Spleen (tissue), 11 donors: ENCODE data around the gene FADS1. TPM values are rescaled to one million over a fixed set of nuclear protein-coding genes. Genes with fewer than 3 reads are reported as not detected.

Source experiments
- DNase-seq: peaks from one replicate; pipeline ENCODE4 v3.0.0-alpha.2; 2020
- H3K27ac ChIP-seq, 8 donors: fragments of 200-600 bp; sonication (generic) in 7 of 8; 1 replicate in 4 of 8; 2 replicates in 4 of 8; pipeline versions ENCODE4 v1.5.0 to v1.8.0; 2016 to 2021; ENCODE audit warnings: inconsistent platforms in 4 of 8, mild to moderate bottlenecking in 4 of 8, moderate library complexity in 1 of 8
- H3K27me3 ChIP-seq, 7 donors: fragments of 200-600 bp; sonication (generic) in 6 of 7; replicated peaks in 1 of 7; 1 replicate in 4 of 7; 2 replicates in 3 of 7; pipeline versions ENCODE4 v1.5.0 to v1.8.0; 2016 to 2021; ENCODE audit warnings: inconsistent platforms in 3 of 7, mild to moderate bottlenecking in 1 of 7
- H3K36me3 ChIP-seq, 6 donors: fragments of 200-600 bp; sonication (generic) in 5 of 6; 1 replicate in 4 of 6; 2 replicates in 2 of 6; pipeline versions ENCODE4 v1.5.0 to v1.8.0; 2016 to 2021; ENCODE audit warnings: inconsistent platforms in 2 of 6
- H3K4me1 ChIP-seq, 6 donors: fragments of 200-600 bp; sonication (generic) in 5 of 6; 1 replicate in 3 of 6; 2 replicates in 3 of 6; pipeline versions ENCODE4 v1.5.0 to v1.8.0; 2016 to 2021; ENCODE audit warnings: inconsistent platforms in 3 of 6
- H3K4me3 ChIP-seq, 8 donors: fragments of 200-600 bp; sonication (generic) in 7 of 8; 1 replicate in 4 of 8; 2 replicates in 4 of 8; pipeline versions ENCODE4 v1.5.0 to v1.8.0; 2016 to 2021; ENCODE audit warnings: inconsistent platforms in 4 of 8, mild to moderate bottlenecking in 4 of 8, moderate library complexity in 2 of 8
- H3K9me3 ChIP-seq, 8 donors: fragments of 200-600 bp; sonication (generic) in 7 of 8; 1 replicate in 4 of 8; 2 replicates in 4 of 8; pipeline versions ENCODE4 v1.5.0 to v1.8.0; 2016 to 2021; ENCODE audit warnings: inconsistent platforms in 4 of 8
- CTCF ChIP-seq, 11 experiments: fragments of 200-600 bp in 7 of 11; fragments of 450-650 bp in 4 of 11; sonication (generic) in 4 of 11; IDR thresholded peaks in 8 of 11; conservative IDR thresholded peaks in 3 of 11; 1 replicate in 7 of 11; 2 replicates in 4 of 11; pipeline versions ENCODE4 v1.4.0 to v1.8.0; 2016 to 2021; ENCODE audit warnings: antibody characterized with exemption in 11 of 11, inconsistent platforms in 4 of 11, mild to moderate bottlenecking in 1 of 11
- POLR2A ChIP-seq, 3 donors: fragments of 450-650 bp; IDR thresholded peaks; one replicate each; pipeline ENCODE4 v1.5.1; 2017; ENCODE audit warnings: antibody characterized with exemption in 3 of 3, mild to moderate bottlenecking in 1 of 3
- POLR2AphosphoS5 ChIP-seq, 3 donors: sonication (generic); formaldehyde crosslinking; IDR thresholded peaks; one replicate each; pipeline ENCODE4 v1.5.1; 2017; ENCODE audit warnings: antibody characterized with exemption in 3 of 3
- WGBS, 5 donors: extraction: QIAGEN DNeasy Blood & Tissue Kit in 3 of 5; methylation state at CpG; one replicate each; pipeline versions ENCODE4 v1.1.5 to v1.1.7; 2013 to 2018; 5-methylcytosine and 5-hydroxymethylcytosine counted together
- intact Hi-C: fragments of 100-400 bp; cut with DNase I; formaldehyde crosslinking; loops from one replicate; pipeline ENCODE4 v1.15.0; 2023; ENCODE audit warnings: low total_unique reads
- polyA plus RNA-seq, 3 donors: library from polyadenylated mRNA; stranded (reverse); fragments of 200-250 nt; gene quantifications; one replicate each; pipeline ENCODE4 v1.2.1, GENCODE V29; 2013
- total RNA-seq, 7 donors: library from RNA; depleted of rRNA in 3 of 7; stranded (reverse); fragments of >200 nt in 3 of 7; fragmentation: NEBNext Ultra II Directional in 4 of 7; extraction: Animal tissue kit (Norgen Biotek cat#: 25700) in 4 of 7; gene quantifications; one replicate each; pipeline versions ENCODE4 v1.1.0 to v1.2.1, GENCODE V29; 2016 to 2021
- donor health status: healthy with polysubstance abuse.
- donor health status: DM: no; HTN: no; CAD: no; lungs with moderate emphysema.
- donor health status: DM: no; HTN: no; CAD: no.
- donor health status: Bipolar disorder and iron deficiency.
- donor health status: healthy.
- donor health status: DM: no; HTN: no; CAD: no.
- donor health status: DM: yes; HTN: yes; CAD: no.

The FADS1 gene
- total and polyA plus RNA-seq, 10 donors, result 2.2 to 25.6 (median 10.4) TPM

GRCh38 chr11:61799665-61800284 is 17.0 kb downstream of the FADS1 start:
- intact Hi-C loops, result loop anchor here (5.0 to 10.0 kb wide), 3 partner anchors 95 to 308 kb away; partner anchors contain the start of gene FADS3
- H3K36me3 ChIP-seq, result peaks cover 0 to 61% (median 16%) of the 10 kb centered on the region in 6 donors
- H3K4me3 ChIP-seq, result no peak overlapping the region
- TF ChIP-seq POLR2AphosphoS5 (IDR thresholded peaks at IDR 0.05) (no peak), CTCF (IDR thresholded peaks at IDR 0.05 in 8 of 11, conservative IDR thresholded peaks at IDR 0.05 in 3 of 11) (no peak), POLR2A (IDR thresholded peaks at IDR 0.05) (no peak)
- peak overlapping the region in 1 of 8 donors; percentile 14 for H3K27ac ChIP-seq
- 90 to 93% (median 93%) methylated on average over 2 of the region's 2 CpGs for WGBS, 5 donors
- no peaks in the 10 kb centered on the region for H3K9me3 ChIP-seq
- H3K27me3 ChIP-seq, result no peaks in the 10 kb centered on the region
- peaks cover 0 to 23% (median 7%) of the 10 kb centered on the region in 6 donors for H3K4me1 ChIP-seq
- DNase-seq, result no peak

- H3K4me1 ChIP-seq, result peaks cover 4 to 43% (median 20%) of the 10 kb centered on the region in 6 donors
- intact Hi-C loops, result loop anchor here (5.0 to 10.0 kb wide), 3 partner anchors 97 to 310 kb away; partner anchors contain the start of gene FADS3
- no peaks in the 10 kb centered on the region for H3K9me3 ChIP-seq
- peak overlapping the region in 1 of 8 donors; percentile 18 for H3K27ac ChIP-seq
- no peak overlapping the region for H3K4me3 ChIP-seq
- DNase-seq, result peak; percentile 76
- peaks cover 0 to 38% (median 8%) of the 10 kb centered on the region in 6 donors for H3K36me3 ChIP-seq
- H3K27me3 ChIP-seq, result no peaks in the 10 kb centered on the region
- no peak for TF ChIP-seq POLR2AphosphoS5 (IDR thresholded peaks at IDR 0.05)
- TF ChIP-seq CTCF (IDR thresholded peaks at IDR 0.05 in 8 of 11, conservative IDR thresholded peaks at IDR 0.05 in 3 of 11), result peak; percentile 77 to 93 (median 85)
- WGBS, 5 donors, result 36 to 55% (median 51%) methylated on average over 3 of the region's 3 CpGs
These were observed 19.4 kb downstream of the FADS1 start for GRCh38 chr11:61797263-61797944.

GRCh38 chr11:61795876-61796526 is 20.8 kb downstream of the FADS1 start:
- Histone ChIP-seq H3K4me3 (no peak overlapping the region), H3K4me1 (peaks cover 10 to 55% (median 30%) of the 10 kb centered on the region in 6 donors), H3K9me3 (no peaks in the 10 kb centered on the region), H3K27ac (no peak overlapping the region), H3K36me3 (peaks cover 0 to 25% (median 8%) of the 10 kb centered on the region in 6 donors), H3K27me3 (no peaks in the 10 kb centered on the region)
- TF ChIP-seq POLR2AphosphoS5 (IDR thresholded peaks at IDR 0.05), result no peak
- no peak for TF ChIP-seq CTCF (IDR thresholded peaks at IDR 0.05 in 8 of 11, conservative IDR thresholded peaks at IDR 0.05 in 3 of 11)
- TF ChIP-seq POLR2A (IDR thresholded peaks at IDR 0.05), result no peak
- intact Hi-C loops, result loop anchor here (5.0 to 10.0 kb wide), 3 partner anchors 99 to 311 kb away; partner anchors contain the start of gene FADS3
- 93 to 96% (median 94%) methylated on average over 14 to 18 of the region's 18 CpGs for WGBS, 5 donors
- DNase-seq, result no peak
